Hindlimb muscle (tissue), 1 donor: ENCODE data around the gene TMEM45A. TPM values are rescaled to one million over a fixed set of nuclear protein-coding genes. Genes with fewer than 3 reads are reported as not detected.
"Not testable (repeated sequence)": the region's sequence is repeated elsewhere in the genome, so short reads cannot be mapped to it uniquely, and the experiment has no call there.

Experiments used
- DNase-seq: peaks from one replicate; pipeline ENCODE4 v3.0.0-alpha.2; 2013
- polyA plus RNA-seq: library from polyadenylated mRNA; unstranded; fragments of 120-200 nt; gene quantifications from one replicate; pipeline ENCODE4 v1.2.1, GENCODE V29; 2013; ENCODE audit not compliant: insufficient read length

TMEM45A gene, protein sequence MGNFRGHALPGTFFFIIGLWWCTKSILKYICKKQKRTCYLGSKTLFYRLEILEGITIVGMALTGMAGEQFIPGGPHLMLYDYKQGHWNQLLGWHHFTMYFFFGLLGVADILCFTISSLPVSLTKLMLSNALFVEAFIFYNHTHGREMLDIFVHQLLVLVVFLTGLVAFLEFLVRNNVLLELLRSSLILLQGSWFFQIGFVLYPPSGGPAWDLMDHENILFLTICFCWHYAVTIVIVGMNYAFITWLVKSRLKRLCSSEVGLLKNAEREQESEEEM
- 12.1 TPM for polyA plus RNA-seq

DNA sequence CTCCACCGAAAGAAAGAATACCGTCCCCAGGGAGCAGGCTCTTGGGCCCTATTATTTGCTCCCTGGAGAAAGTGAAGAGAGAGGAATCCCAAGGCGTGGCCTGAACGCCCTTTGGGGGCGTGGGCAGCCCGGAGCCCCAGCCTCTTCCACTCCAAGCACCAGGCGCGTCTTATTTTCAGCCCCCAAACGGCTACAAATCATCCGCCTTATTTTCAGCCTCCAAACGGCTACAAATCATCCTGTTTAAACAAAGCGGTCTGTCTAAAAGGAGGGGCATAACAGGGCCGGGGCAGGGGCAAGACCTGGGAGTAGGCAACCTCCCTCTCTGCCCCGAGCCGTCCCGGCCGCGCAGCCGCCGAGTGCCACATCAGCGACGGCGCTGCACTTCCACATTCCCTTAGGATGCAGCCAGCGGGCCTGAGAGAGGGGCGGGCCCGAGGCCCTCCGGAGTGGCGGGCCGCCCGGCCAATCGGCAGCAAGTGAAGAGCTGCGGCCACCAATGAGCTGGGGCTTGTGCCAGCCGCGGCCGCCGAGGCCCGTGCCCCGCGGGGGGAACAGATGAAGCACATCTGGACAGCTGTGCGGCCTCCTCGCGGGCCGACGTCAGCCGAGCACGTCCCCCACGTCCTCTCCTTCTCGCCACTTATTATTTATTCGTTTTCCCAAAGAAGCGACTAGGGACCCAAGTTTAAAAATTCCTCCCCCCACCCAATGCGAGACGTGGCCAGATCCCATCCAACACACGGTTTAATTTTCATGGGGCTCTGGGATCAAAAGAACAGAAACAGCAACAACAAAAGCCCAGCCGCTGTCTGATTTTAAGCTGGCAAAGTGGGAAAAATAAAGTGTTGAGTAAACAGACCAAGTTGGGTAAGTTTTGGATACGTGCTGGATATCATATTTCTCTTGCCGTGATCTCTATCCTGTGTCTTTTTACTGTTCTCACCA lies at the start of gene TMEM45A:
TMEM45A (plus strand) TSS at position 561 of the 948 bp plus-strand sequence. CDS start 62,593 bp downstream, outside the sequence.
- peak; percentile 92 for DNase-seq

DNA sequence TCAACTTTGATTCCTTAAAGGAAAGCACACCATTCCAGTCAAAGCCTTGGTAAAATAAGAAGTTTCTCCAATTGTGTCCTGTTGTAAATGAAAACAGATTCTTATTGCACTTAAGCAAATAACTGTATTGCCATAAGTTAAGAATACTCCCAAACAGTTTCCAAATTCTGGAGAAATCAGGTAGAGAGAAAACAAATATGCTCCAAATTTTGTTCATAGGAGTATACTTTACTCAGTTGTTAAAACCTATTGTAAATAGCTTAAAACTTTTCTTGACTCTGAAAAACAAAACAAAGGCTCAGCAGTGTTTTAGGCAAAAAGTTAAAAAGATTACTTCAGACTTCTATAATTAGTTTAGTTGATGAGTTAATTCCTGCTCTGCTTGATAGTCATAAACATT lies 48.7 kb upstream of the TMEM45A start:
- DNase-seq: no peak

DNA sequence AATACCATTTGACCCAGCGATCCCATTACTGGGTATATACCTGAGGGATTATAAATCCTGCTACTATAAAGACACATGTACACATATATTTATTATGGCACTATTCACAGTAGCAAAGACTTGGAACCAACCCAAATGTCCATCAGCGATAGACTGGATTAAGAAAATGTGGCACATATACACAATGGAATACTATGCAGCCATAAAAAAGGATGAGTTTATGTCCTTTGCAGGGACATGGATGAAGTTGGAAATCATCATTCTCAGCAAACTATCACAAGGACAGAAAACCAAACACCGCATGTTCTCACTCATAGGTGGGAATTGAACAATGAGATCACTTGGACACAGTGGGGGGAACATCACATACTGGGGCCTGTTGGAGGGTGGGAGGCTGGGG lies 45.4 kb upstream of the TMEM45A start:
- DNase-seq: not testable (repeated sequence)

DNA sequence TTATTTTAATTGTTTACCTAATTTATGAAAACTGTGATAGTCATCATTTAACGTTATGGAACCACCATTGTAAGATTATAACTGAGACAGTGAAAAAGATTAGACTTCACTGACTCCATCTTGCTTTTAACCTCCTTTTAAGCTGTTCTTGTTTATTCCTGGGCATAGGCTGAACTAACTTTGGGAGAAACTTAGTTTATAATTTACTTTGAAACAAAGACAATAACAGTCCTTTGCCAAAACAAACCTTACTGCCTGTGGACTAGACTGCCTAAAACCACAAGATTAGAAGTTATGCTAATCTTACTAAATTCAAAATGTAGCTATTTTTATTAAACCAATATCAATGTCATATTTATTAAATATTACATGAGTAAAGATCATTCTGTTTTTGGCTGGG lies 44.3 kb upstream of the TMEM45A start:
- DNase-seq: no peak

- DNase-seq: no peak
These were observed 43.2 kb upstream of the TMEM45A start for GRCh38 chr3:100449214-100449613.

- DNase-seq: no peak
These were observed 37.7 kb upstream of the TMEM45A start for GRCh38 chr3:100454677-100455076.

GRCh38 chr3:100455841-100456550 lies 36.4 kb upstream of the TMEM45A start:
- no peak for DNase-seq

- DNase-seq: no peak
These were observed 35.7 kb upstream of the TMEM45A start for GRCh38 chr3:100456745-100457144.

GRCh38 chr3:100457811-100458210 lies 34.6 kb upstream of the TMEM45A start:
- DNase-seq: no peak

- DNase-seq: no peak
These were observed 33.6 kb upstream of the TMEM45A start for GRCh38 chr3:100458814-100459213.

- DNase-seq: peak; percentile 42
These were observed 29.4 kb upstream of the TMEM45A start for GRCh38 chr3:100463002-100463401.

GRCh38 chr3:100463646-100464155 lies 28.7 kb upstream of the TMEM45A start:
- no peak for DNase-seq

GRCh38 chr3:100465892-100466777 lies 26.3 kb upstream of the TMEM45A start:
- no peak for DNase-seq

- no peak for DNase-seq
These were observed 25.3 kb upstream of the TMEM45A start for GRCh38 chr3:100467133-100467532.

- DNase-seq: no peak
These were observed 23.7 kb upstream of the TMEM45A start for GRCh38 chr3:100468676-100469075.

DNA sequence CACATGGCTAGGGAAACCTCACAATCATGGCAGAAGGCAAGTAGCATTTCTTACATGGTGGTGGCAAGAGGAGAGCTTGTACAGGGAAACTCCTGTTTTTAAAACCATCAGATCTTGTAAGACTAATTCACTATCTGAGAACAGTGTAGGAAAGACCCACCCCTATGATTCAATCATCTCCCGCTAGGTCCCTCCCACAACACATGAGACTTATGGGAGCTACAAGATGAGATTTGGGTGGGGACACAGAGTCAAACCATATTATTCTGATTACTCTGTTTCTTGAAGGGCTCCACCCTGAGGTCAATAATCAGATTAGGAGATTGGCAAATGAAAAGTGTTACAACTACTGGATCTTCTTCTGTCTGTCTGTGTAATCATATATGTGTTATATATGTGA lies 21.5 kb upstream of the TMEM45A start:
- no peak for DNase-seq

DNA sequence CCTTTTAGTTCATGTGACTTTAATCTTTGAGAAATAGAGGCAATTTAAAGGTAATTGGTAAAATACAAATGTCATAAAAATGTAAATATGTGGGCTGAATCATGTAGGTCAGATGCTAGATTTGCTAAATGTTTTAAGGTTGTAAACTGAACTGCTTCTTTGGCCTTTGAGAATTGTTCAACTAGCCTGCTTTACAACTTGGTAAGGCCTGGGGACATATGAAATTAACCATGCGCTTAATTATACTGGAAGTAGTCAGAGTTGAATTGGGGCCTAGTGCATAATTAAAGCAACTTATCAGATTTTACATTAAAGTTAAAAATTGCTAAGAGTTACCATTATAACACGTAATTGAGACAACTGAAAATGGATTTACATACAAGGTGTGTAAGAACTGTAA lies 21.0 kb upstream of the TMEM45A start:
- no peak for DNase-seq

DNA sequence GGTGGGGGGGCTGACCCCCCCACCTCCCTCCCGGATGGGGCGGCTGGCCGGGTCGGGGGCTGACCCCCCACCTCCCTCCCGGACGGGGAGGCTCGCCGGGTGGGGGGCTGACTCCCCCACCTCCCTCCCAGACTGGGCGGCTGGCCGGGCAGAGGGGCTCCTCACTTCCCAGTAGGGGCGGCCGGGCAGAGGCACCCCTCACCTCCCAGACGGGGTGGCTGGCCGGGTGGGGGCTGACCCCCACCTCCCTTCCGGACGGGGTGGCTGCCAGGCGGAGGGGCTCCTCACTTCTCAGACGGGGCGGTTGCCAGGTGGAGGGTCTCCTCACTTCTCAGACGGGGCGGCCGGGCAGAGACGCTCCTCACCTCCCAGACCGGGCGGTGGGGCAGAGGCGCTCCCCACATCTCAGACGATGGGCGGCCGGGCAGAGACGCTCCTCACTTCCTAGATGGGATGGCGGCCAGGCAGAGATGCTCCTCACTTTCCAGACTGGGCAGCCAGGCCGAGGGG lies 14.5 kb upstream of the TMEM45A start:
- DNase-seq: not testable (repeated sequence)

DNA sequence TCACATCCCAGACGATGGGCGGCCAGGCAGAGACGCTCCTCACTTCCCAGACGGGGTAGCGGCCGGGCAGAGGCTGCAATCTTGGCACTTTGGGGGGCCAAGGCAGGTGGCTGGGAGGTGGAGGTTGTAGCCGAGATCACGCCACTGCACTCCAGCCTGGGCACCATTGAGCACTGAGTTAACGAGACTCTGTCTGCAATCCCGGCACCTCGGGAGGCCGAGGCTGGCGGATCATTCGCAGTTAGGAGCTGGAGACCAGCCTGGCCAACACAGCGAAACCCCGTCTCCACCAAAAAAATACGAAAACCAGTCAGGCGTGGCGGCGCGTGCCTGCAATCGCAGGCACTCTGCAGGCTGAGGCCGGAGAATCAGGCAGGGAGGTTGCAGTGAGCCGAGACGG lies 13.9 kb upstream of the TMEM45A start:
- not testable (repeated sequence) for DNase-seq

- DNase-seq: no peak
These were observed 12.3 kb upstream of the TMEM45A start for GRCh38 chr3:100480081-100480480.

GRCh38 chr3:100482176-100482575 lies 10.2 kb upstream of the TMEM45A start:
- DNase-seq: no peak
